ENCODE data around the gene PITPNC1.

The PITPNC1 gene

DNA sequence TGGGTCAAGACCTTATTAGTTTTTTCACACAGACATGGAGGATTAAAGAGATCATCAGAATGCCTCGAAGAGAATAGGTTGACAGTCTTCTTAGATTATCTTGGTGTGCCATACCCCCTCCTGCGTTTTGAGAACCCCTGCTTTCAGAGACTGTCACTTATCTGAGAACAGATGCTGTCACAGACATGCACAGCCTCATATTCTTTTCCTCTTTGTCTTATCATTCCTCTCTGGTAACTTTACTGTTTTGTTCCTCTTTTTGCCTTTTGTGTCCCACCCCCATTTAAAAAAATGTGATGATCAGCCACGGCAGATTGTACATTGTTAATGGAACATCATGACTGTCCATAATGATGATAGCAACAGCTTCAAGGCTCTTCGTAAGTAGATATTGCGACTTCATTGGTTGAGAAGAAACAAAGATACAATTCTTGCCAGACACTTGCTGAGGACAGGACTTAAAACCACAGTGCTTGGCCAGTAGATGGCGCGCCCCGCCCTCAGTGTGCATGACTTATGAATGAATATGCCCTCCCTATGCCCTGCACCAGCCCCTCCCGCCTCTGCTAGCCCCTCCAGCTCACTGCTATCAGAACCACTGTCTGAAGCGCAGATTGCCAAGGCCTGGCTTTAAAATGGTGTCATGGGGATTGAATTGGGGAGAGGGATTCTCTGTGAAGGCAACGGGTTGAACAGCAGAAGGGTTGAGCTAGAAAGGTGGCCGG lies 2.6 kb upstream of the PITPNC1 start:
- H3K9ac ChIP-seq (ENCODE audit: low read depth, low read length): no peak overlapping the region

DNA sequence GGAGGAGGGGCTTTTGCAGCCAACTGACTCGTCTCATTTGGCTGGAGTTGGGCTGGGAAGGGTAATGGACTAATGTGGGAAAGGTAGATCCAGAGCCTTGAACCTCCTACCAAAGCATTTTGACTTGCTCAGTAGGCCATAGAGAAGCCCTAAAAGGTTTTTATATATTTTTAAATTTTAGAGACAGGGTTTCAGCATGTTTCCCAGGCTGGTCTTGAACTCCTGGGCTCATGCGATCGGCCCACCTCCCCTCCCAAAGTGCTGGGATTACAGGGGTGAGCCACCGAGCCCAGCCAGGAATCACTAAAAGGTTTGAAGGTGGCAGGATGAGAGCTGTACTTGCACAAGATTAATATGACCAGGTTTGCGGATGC lies 2.0 kb upstream of the PITPNC1 start:
- no peaks in the 10 kb centered on the region for H3K27me3 ChIP-seq (ENCODE audit: control insufficient read depth, insufficient read depth, low read length)
- H3K4me2 ChIP-seq (ENCODE audit: low read length): peak overlapping the region; percentile 60
- H3K9ac ChIP-seq (ENCODE audit: low read depth, low read length): no peak overlapping the region
- H3K36me3 ChIP-seq (ENCODE audit: insufficient read depth, low read length): no peaks in the 10 kb centered on the region
- peaks cover 19% of the 10 kb centered on the region for H3K4me1 ChIP-seq (ENCODE audit: control insufficient read depth, insufficient read depth, low read length)
- no peaks in the 10 kb centered on the region for H3K9me3 ChIP-seq (replicated peaks; ENCODE audit: low read length)
- H3K4me3 ChIP-seq (ENCODE audit: low read length): no peak overlapping the region

More for the DNA sequence above, 2.6 kb upstream of the PITPNC1 start:
- H3K27me3 ChIP-seq (ENCODE audit: control insufficient read depth, insufficient read depth, low read length): no peaks in the 10 kb centered on the region
- peaks cover 19% of the 10 kb centered on the region for H3K4me1 ChIP-seq (ENCODE audit: control insufficient read depth, insufficient read depth, low read length)
- H3K36me3 ChIP-seq (ENCODE audit: insufficient read depth, low read length): no peaks in the 10 kb centered on the region
- H3K4me2 ChIP-seq (ENCODE audit: low read length): peak overlapping the region; percentile 60
- no peaks in the 10 kb centered on the region for H3K9me3 ChIP-seq (replicated peaks; ENCODE audit: low read length)
- no peak overlapping the region for H3K4me3 ChIP-seq (ENCODE audit: low read length)

DNA sequence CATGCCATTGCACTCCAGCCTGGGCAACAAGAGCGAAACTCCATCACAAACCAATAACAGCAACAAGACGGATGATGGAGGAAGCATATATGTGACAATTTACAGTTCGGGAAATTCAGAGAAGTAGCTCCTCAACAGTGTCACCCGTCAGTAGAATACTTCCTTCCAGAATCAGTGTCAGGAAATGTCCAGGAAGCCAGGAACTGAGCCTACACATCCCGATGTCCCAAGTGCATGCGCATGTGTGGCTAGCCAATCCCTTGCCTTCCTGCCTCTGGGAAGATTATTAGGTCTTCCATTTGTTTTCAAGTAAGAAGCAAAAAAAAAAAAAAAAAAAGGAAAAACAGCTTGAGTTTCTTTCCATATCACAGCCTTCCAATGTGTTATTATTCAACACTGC lies 1.4 kb upstream of the PITPNC1 start:
- no peaks in the 10 kb centered on the region for H3K27me3 ChIP-seq (ENCODE audit: control insufficient read depth, insufficient read depth, low read length)
- H3K36me3 ChIP-seq (ENCODE audit: insufficient read depth, low read length): no peaks in the 10 kb centered on the region
- no peaks in the 10 kb centered on the region for H3K9me3 ChIP-seq (replicated peaks; ENCODE audit: low read length)
- H3K4me1 ChIP-seq (ENCODE audit: control insufficient read depth, insufficient read depth, low read length): peaks cover 19% of the 10 kb centered on the region
- no peak overlapping the region for H3K9ac ChIP-seq (ENCODE audit: low read depth, low read length)
- no peak overlapping the region for H3K4me2 ChIP-seq (ENCODE audit: low read length)
- no peak overlapping the region for H3K4me3 ChIP-seq (ENCODE audit: low read length)

DNA sequence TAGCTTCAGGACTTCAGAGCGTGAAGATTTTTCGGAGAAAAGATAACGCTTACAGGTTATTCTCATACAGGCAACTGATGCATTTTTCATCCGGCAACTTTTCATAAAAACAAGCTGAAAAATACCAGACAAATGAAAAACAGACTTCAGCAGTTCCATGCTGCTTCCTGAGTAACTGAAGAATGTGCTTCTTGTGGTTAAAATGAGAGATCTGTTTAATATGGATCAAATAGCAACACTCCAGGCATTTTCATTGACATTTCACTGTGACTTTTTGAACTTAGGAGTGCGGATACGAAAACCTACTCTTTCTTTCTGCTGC lies 705 bp upstream of the PITPNC1 start:
- H3K9me3 ChIP-seq (replicated peaks; ENCODE audit: low read length): no peaks in the 10 kb centered on the region
- peak overlapping the region; percentile 92 for H3K9ac ChIP-seq (ENCODE audit: low read depth, low read length)
- H3K4me1 ChIP-seq (ENCODE audit: control insufficient read depth, insufficient read depth, low read length): peaks cover 19% of the 10 kb centered on the region
- peak overlapping the region; percentile 93 for H3K4me3 ChIP-seq (ENCODE audit: low read length)
- peak overlapping the region; percentile 93 for H3K4me2 ChIP-seq (ENCODE audit: low read length)
- H3K36me3 ChIP-seq (ENCODE audit: insufficient read depth, low read length): no peaks in the 10 kb centered on the region
- no peaks in the 10 kb centered on the region for H3K27me3 ChIP-seq (ENCODE audit: control insufficient read depth, insufficient read depth, low read length)

DNA sequence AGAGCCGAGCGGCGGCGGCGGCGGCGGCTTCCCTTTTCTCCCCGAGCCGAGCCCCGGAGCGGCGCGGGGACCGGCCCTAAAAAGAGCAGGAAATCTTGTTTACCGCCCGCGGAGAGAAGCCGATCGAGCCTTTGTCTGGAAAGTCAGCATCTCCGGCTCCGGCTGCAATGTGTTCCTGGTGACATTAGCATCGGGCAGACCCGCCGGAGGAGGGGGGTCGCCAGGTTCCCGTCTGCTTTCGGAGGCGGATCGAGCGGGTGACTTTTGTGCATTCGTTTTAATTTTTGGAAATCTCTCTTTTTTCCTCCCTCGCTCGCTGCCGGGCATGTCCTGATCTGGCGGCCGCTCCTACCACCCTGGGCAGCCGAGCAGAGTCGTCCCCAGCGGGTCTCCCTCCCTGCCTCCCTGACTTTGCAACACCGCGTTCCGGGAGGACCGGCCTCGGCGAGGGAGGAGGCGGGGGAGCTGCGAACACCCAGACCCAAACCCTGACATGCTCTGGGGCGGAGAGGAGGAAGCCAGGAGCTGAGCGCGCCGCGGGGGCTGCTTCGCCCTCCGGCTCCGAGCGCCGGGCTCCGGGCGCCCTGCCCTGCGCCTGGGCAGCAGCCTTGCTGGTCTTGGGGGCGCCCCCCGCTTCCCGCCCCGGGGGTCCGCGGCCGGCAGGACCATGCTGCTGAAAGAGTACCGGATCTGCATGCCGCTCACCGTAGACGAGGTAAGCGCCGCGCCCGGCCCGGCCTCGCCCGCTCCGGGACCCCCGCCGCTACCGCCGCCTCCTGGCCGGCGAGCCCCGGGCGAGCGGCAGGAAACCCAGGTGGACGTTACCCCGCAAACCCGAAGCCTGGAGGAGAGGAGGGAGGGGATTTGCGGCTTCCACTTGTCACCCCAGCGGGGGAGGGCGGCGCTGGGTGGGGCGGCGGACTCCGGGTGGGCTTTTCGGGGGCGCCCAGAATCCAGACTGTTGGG lies 690 bp downstream of the PITPNC1 start:
- peaks cover 17% of the 10 kb centered on the region for H3K4me1 ChIP-seq (ENCODE audit: control insufficient read depth, insufficient read depth, low read length)
- H3K9ac ChIP-seq (ENCODE audit: low read depth, low read length): peak overlapping the region; percentile 92
- H3K4me2 ChIP-seq (ENCODE audit: low read length): peak overlapping the region; percentile 93
- H3K27me3 ChIP-seq (ENCODE audit: control insufficient read depth, insufficient read depth, low read length): no peaks in the 10 kb centered on the region
- peak overlapping the region; percentile 93 for H3K4me3 ChIP-seq (ENCODE audit: low read length)
- H3K36me3 ChIP-seq (ENCODE audit: insufficient read depth, low read length): no peaks in the 10 kb centered on the region
- no peaks in the 10 kb centered on the region for H3K9me3 ChIP-seq (replicated peaks; ENCODE audit: low read length)

DNA sequence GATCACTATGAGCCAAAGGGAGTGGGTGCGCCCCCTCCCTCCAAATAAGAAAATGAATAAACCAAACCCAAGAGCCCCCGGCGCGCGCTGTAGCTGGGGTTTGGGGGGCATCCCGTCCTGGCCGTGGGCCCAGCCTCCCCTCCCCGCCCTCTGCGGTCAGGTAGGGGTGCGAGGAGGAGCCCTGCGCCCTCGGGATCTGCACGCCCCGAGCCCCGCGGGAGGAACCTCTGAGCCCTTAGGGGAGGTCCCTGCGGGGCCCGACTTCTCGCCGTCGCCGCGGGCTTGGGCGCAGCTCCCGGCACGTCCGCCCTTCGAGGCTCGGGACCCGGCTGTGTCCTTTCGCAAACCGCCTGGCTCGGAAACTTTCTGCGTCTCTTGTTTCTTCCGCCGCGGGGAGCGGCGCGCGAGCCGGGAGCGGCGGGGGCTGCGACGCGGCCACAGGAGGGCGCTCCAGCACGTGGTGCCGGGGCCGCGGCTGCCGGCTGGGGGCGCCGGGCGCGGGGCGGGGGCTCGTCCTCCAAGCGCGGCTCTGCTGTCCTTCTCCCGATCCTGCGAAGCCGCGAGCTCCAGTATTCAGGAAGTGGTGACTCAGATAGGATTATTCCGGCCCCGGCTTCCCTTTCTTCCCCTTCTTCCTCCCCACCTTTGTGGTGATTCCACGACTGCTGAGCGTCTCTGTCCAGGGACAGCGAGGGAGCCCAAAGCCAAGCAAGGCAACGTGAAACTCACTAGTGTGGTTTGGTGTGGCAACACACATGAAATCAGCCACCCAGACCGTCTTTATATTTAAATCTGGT lies 1.6 kb downstream of the PITPNC1 start:
- H3K4me2 ChIP-seq (ENCODE audit: low read length): peak overlapping the region; percentile 93
- H3K4me3 ChIP-seq (ENCODE audit: low read length): peak overlapping the region; percentile 93
- peak overlapping the region; percentile 92 for H3K9ac ChIP-seq (ENCODE audit: low read depth, low read length)
- H3K27me3 ChIP-seq (ENCODE audit: control insufficient read depth, insufficient read depth, low read length): no peaks in the 10 kb centered on the region
- peaks cover 15% of the 10 kb centered on the region for H3K4me1 ChIP-seq (ENCODE audit: control insufficient read depth, insufficient read depth, low read length)
- no peaks in the 10 kb centered on the region for H3K9me3 ChIP-seq (replicated peaks; ENCODE audit: low read length)
- H3K36me3 ChIP-seq (ENCODE audit: insufficient read depth, low read length): no peaks in the 10 kb centered on the region

DNA sequence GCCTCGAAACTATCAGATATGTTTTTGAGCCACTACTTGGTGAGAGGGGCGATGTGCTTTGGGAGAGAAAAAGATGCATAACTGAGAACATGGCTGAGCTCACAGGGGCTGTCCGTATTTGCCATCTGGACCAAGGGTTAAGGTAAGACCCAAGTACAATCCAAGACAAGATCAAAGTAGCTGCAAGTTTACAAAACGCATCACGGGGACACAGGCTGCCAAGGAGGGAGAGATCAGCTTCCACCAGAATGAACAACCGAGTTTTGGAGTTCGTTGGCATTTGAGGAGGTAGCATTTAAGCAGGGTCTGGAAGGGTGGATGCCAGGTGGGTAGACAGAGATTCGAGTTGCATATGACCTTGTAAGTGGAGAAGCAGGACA lies 2.2 kb downstream of the PITPNC1 start:
- peak overlapping the region; percentile 93 for H3K4me3 ChIP-seq (ENCODE audit: low read length)
- H3K4me1 ChIP-seq (ENCODE audit: control insufficient read depth, insufficient read depth, low read length): peaks cover 15% of the 10 kb centered on the region
- H3K4me2 ChIP-seq (ENCODE audit: low read length): peak overlapping the region; percentile 93
- H3K27me3 ChIP-seq (ENCODE audit: control insufficient read depth, insufficient read depth, low read length): no peaks in the 10 kb centered on the region
- no peaks in the 10 kb centered on the region for H3K36me3 ChIP-seq (ENCODE audit: insufficient read depth, low read length)
- H3K9ac ChIP-seq (ENCODE audit: low read depth, low read length): peak overlapping the region; percentile 92
- H3K9me3 ChIP-seq (replicated peaks; ENCODE audit: low read length): no peaks in the 10 kb centered on the region

DNA sequence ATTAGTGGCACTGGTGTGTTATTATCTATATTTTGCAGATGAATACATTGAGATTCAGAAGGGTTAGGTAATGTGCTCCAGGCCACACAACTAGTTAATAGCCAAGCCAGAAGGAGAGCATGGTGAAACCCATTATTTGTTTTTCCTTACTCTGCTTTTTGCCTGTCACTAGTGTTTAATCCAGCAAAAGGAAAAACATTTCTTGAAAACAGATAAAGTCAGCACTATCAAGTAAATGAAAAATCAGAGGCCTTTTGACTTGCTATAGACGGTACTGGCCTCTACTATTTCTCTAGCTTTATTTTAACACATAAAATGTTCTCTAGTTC lies 4.8 kb downstream of the PITPNC1 start:
- H3K4me1 ChIP-seq (ENCODE audit: control insufficient read depth, insufficient read depth, low read length): peaks cover 4% of the 10 kb centered on the region
- H3K36me3 ChIP-seq (ENCODE audit: insufficient read depth, low read length): no peaks in the 10 kb centered on the region
- no peak overlapping the region for H3K9ac ChIP-seq (ENCODE audit: low read depth, low read length)
- H3K9me3 ChIP-seq (replicated peaks; ENCODE audit: low read length): no peaks in the 10 kb centered on the region
- H3K4me2 ChIP-seq (ENCODE audit: low read length): no peak overlapping the region
- no peak overlapping the region for H3K4me3 ChIP-seq (ENCODE audit: low read length)
- no peaks in the 10 kb centered on the region for H3K27me3 ChIP-seq (ENCODE audit: control insufficient read depth, insufficient read depth, low read length)

DNA sequence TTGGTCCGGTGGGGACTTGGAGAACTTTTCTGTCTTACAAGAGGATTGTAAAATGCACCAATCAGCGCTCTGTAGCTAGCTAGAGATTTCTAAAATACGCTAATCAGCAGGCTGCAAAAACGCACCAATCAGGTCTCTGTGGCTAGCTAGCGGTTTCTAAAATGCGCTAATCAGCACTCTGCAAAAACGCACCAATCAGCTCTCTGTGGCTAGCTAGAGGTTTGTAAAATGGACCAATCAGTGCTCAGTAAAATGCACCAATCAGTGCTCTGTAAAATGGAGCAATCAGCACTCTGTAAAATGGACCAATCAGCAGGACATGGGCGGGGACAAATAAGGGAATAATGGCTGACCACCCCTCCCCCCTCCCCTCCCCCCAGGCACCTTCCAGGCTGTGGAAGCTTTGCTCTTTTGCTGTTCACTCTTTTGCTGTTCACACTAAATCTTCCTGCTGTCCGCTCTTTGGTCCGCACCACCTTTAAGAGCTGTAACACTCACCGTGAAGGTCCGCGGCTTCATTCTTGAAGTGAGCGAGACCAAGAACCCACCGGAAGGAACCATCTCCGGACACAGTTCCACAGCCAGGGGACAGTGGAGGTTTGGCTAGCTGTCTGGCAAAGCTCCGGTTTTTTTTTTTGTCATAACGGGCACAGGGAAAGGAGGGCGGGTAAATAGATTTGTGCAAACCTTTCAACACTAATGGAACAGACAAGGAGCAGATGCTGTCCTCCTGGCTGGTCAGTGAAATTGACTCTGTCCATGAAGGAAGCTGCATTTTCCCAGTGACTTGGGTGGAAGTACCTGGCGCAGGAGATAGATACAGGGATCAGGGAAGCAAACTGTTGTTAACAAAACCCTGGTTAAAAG lies 8.3 kb downstream of the PITPNC1 start:
- Histone ChIP-seq H3K4me1 (ENCODE audit: control insufficient read depth, insufficient read depth, low read length) (peaks cover 6% of the 10 kb centered on the region), H3K9me3 (replicated peaks; ENCODE audit: low read length) (no peaks in the 10 kb centered on the region), H3K4me2 (ENCODE audit: low read length) (no peak overlapping the region), H3K36me3 (ENCODE audit: insufficient read depth, low read length) (no peaks in the 10 kb centered on the region), H3K4me3 (ENCODE audit: low read length) (no peak overlapping the region), H3K27me3 (ENCODE audit: control insufficient read depth, insufficient read depth, low read length) (no peaks in the 10 kb centered on the region), H3K9ac (ENCODE audit: low read depth, low read length) (no peak overlapping the region)

DNA sequence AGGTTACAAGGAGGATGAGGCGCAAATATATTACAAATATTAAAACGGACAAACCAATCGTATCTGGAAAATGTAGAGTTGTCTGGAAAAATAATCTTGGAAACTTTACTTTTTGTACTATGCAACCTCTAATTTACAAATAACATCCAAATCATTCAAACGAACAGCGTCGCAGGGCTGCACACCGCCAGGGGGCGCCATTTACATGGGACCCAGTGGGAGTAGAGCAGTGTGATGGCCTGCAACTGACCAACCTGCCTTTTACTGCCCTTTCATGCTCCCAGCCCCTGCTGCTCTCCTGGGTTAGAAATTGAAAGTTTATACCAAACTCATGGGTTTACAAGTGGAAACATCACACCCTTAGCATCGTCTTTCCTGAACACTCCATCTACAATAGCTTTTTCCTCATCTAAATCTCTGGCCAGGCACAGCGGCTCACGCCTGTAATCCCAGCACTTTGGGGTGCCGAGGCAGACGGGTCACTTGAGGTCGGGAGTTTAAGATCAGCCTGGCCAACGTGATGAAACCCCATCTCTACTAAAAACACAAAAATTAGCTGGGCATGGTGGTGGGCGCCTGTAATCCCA lies 10.0 kb downstream of the PITPNC1 start:
- H3K9ac ChIP-seq (ENCODE audit: low read depth, low read length): no peak overlapping the region
- no peak overlapping the region for H3K4me3 ChIP-seq (ENCODE audit: low read length)
- H3K27me3 ChIP-seq (ENCODE audit: control insufficient read depth, insufficient read depth, low read length): no peaks in the 10 kb centered on the region
- no peak overlapping the region for H3K4me2 ChIP-seq (ENCODE audit: low read length)
- no peaks in the 10 kb centered on the region for H3K36me3 ChIP-seq (ENCODE audit: insufficient read depth, low read length)
- H3K9me3 ChIP-seq (replicated peaks; ENCODE audit: low read length): no peaks in the 10 kb centered on the region
- peaks cover 19% of the 10 kb centered on the region for H3K4me1 ChIP-seq (ENCODE audit: control insufficient read depth, insufficient read depth, low read length)

All from skeletal muscle satellite cell (primary cell).